Activated CD4-positive, CD25-positive, alpha-beta regulatory T cell (primary cell): ENCODE measurements around the gene TOMM22.
"Not testable (repeated sequence)": the region's sequence is repeated elsewhere in the genome, so short reads cannot be mapped to it uniquely, and the experiment has no call there.

Experiments
- DNase-seq, 4 experiments: peaks; one replicate each; lab custom pipeline; 2025; lab: John Stamatoyannopoulos, UW

The TOMM22 gene

GRCh38 chr22:38681582-38682335, at the start of gene TOMM22:
TSS of gene TOMM22 (plus strand) at chr22:38681957. CDS start at chr22:38681979, 22 bp downstream.
- DNase-seq = peak; percentile 66 to 79 (median 74)

- no peak for DNase-seq
Observed at GRCh38 chr22:38632528-38632927, 49.2 kb upstream of the TOMM22 start.

GRCh38 chr22:38638216-38638615, 43.5 kb upstream of the TOMM22 start:
- DNase-seq = no peak

GRCh38 chr22:38638728-38639127, 43.0 kb upstream of the TOMM22 start:
- DNase-seq = no peak

- DNase-seq = no peak
Observed at GRCh38 chr22:38641476-38642040, 40.2 kb upstream of the TOMM22 start.

GRCh38 chr22:38644245-38644644, 37.5 kb upstream of the TOMM22 start:
- not testable (repeated sequence) for DNase-seq

GRCh38 chr22:38645430-38645829, 36.3 kb upstream of the TOMM22 start:
- DNase-seq = no peak

GRCh38 chr22:38649841-38650522, 31.8 kb upstream of the TOMM22 start:
- no peak for DNase-seq

GRCh38 chr22:38652859-38653258, 28.9 kb upstream of the TOMM22 start:
- DNase-seq = no peak

GRCh38 chr22:38653741-38654140, 28.0 kb upstream of the TOMM22 start:
- DNase-seq = no peak

GRCh38 chr22:38655519-38656255, 26.1 kb upstream of the TOMM22 start:
- DNase-seq = no peak

- peak; percentile 75 to 80 (median 77) for DNase-seq
Observed at GRCh38 chr22:38656256-38657044, 25.3 kb upstream of the TOMM22 start, which contains the start of the genes CBY1 and FAM227A. TSS of gene CBY1 (plus strand) at chr22:38656638. CDS start at chr22:38668055, 11,417 bp downstream. TSS of gene FAM227A (minus strand) at chr22:38656392. CDS start at chr22:38650168, 6,224 bp downstream.

- no peak for DNase-seq
Observed at GRCh38 chr22:38657045-38657909, 24.5 kb upstream of the TOMM22 start.

GRCh38 chr22:38674888-38675287, 6.9 kb upstream of the TOMM22 start:
- DNase-seq = no peak

GRCh38 chr22:38675833-38676232, 5.9 kb upstream of the TOMM22 start:
- DNase-seq = no peak

- DNase-seq = no peak
Observed at GRCh38 chr22:38684895-38685294, 3.1 kb downstream of the TOMM22 start.

- DNase-seq = no peak
Observed at GRCh38 chr22:38685761-38686160, 4.0 kb downstream of the TOMM22 start.

- DNase-seq = no peak
Observed at GRCh38 chr22:38689651-38690050, 7.9 kb downstream of the TOMM22 start.

GRCh38 chr22:38694049-38694448, 12.3 kb downstream of the TOMM22 start:
- DNase-seq = no peak

GRCh38 chr22:38694940-38695339, 13.2 kb downstream of the TOMM22 start:
- no peak for DNase-seq
